HAP-1 (cell line): ENCODE measurements around the gene ST3GAL3.

Source experiments
- DNase-seq, 2 experiments: peaks; one replicate each; pipeline ENCODE4 v3.0.0-alpha.2; 2016 to 2020; ENCODE audit warnings: low spot score in 2 of 2
- H3K27me3 ChIP-seq: fragments of 250-450 bp; sonication (Bioruptor Pico); 2 replicates; pipeline ENCODE4 v1.5.1; 2020; ENCODE audit warnings: low read depth, mild to moderate bottlenecking, moderate library complexity
- H3K36me3 ChIP-seq: fragments of 250-450 bp; sonication (Bioruptor Pico); replicated peaks from 2 replicates; pipeline ENCODE4 v1.5.1; 2020; ENCODE audit warnings: mild to moderate bottlenecking
- H3K4me1 ChIP-seq: fragments of 250-450 bp; sonication (Bioruptor Pico); 2 replicates; pipeline ENCODE4 v1.5.1; 2020; ENCODE audit warnings: mild to moderate bottlenecking
- H3K4me3 ChIP-seq: fragments of 250-450 bp; sonication (Bioruptor Pico); 2 replicates; pipeline ENCODE4 v1.5.1; 2020; ENCODE audit warnings: mild to moderate bottlenecking, moderate library complexity
- H3K9me3 ChIP-seq: fragments of 250-450 bp; sonication (Bioruptor Pico); 2 replicates; pipeline ENCODE4 v1.5.1; 2020; ENCODE audit warnings: mild to moderate bottlenecking, moderate library complexity
- in situ Hi-C: fragments of 300-500 bp; cut with MboI; formaldehyde crosslinking; loops from 3 replicates; pipeline ENCODE4 v1.14.3; 2020; ENCODE audit warnings: low sequenced_read_pairs, inconsistent platforms, mixed read lengths

Gene ST3GAL3

DNA sequence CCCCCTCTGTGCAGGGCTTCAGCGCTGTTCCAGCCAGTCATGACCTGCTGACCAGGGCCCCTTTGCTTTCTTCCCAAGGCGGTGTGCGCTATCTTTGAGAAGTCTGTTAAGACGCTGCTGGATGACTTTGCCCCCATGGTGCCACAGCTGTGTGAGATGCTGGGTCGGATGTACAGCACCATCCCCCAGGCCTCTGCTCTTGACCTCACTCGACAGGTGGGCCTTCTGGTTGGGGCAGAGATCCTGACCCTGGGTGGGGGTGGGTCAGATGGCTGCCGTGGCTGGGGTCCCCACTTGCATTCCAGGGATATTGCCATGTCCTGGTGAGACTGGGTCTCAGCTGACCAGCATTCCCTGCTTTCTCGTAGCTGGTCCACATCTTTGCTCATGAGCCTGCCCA lies 253.5 kb downstream of the ST3GAL3 start:
- H3K36me3 ChIP-seq, result peaks cover 26% of the 10 kb centered on the region

GRCh38 chr1:43961692-43962091 lies 254.4 kb downstream of the ST3GAL3 start:
- in situ Hi-C loops, result no loop called here
- Histone ChIP-seq H3K4me1 (no peaks in the 10 kb centered on the region), H3K27me3 (no peaks in the 10 kb centered on the region), H3K9me3 (no peaks in the 10 kb centered on the region), H3K4me3 (no peak overlapping the region), H3K36me3 (peaks cover 26% of the 10 kb centered on the region)
- no peak for DNase-seq

More for the DNA sequence above, 253.5 kb downstream of the ST3GAL3 start:
- in situ Hi-C loops, result no loop called here
- no peak for DNase-seq
- no peaks in the 10 kb centered on the region for H3K4me1 ChIP-seq
- H3K4me3 ChIP-seq, result no peak overlapping the region
- H3K9me3 ChIP-seq, result no peaks in the 10 kb centered on the region
- H3K27me3 ChIP-seq, result no peaks in the 10 kb centered on the region

DNA sequence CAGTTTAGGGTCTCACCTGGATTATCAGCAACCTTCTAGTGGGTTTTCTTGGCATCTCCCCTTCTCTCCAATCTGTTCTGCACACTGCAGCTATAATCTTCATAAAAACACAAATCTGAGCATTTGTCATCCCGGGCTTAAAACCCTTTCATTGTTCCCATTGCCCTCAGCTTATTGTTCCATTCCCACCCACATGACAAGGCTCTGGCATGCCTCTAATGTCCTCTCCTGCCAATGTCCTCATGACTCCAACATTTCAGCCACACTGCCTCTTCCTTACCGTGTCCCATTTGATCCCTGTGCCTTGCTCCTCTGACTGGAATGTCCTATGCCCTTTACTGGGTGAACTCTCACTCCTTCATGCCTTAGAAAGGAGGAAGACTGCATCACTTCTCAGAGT lies 255.0 kb downstream of the ST3GAL3 start:
- in situ Hi-C loops, result no loop called here
- Histone ChIP-seq H3K9me3 (no peaks in the 10 kb centered on the region), H3K4me3 (no peak overlapping the region), H3K4me1 (no peaks in the 10 kb centered on the region), H3K36me3 (peaks cover 26% of the 10 kb centered on the region), H3K27me3 (no peaks in the 10 kb centered on the region)
- DNase-seq, result no peak

GRCh38 chr1:43963006-43963405 lies 255.7 kb downstream of the ST3GAL3 start:
- Histone ChIP-seq H3K27me3 (no peaks in the 10 kb centered on the region), H3K4me1 (no peaks in the 10 kb centered on the region), H3K4me3 (no peak overlapping the region), H3K9me3 (no peaks in the 10 kb centered on the region), H3K36me3 (peaks cover 20% of the 10 kb centered on the region)
- in situ Hi-C loops, result no loop called here
- DNase-seq, result no peak

DNA sequence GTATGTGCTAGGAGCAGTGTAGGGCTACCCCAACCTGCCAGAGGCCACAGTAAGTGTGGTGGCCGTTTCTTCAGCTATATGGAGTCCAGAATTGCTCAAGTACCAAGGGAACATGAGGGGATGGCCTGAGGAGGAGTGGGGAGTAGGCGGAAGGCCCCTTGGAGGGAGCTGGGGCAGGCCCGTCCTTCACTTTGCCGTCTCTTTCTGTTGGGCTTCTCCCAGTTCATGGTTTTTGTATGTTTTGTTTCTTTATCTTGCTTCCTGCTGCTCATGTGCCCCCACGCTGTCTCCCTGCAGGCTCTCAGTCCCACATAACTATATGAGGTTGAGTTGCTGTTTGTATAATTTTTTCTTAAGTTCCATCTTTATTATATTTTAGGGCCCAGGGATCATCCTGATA lies 256.6 kb downstream of the ST3GAL3 start:
- H3K4me3 ChIP-seq, result no peak overlapping the region
- no peaks in the 10 kb centered on the region for H3K9me3 ChIP-seq
- no peaks in the 10 kb centered on the region for H3K27me3 ChIP-seq
- H3K36me3 ChIP-seq, result peaks cover 11% of the 10 kb centered on the region
- H3K4me1 ChIP-seq, result no peaks in the 10 kb centered on the region
- in situ Hi-C loops, result no loop called here
- no peak for DNase-seq

DNA sequence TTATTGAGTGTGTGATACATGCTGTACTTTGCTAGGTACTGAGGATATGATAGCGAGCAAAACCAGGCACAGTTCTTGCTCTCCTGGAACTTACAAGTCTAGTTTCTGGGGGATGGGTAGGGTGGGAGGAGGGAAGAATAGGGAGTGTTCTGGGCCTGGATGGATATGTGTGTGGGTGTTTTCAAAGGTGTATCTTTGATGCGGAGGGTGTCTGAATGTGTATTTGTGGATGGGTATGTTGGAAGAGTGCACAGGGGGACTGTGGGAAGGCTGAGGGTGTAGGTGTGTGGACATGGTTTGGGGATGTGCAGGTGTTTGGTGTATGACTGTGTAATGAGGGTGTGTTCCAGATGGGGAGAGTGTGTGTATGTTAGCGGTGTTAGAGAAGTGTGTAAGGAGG lies 258.0 kb downstream of the ST3GAL3 start:
- in situ Hi-C loops, result no loop called here
- no peak overlapping the region for H3K4me3 ChIP-seq
- no peak for DNase-seq
- H3K9me3 ChIP-seq, result no peaks in the 10 kb centered on the region
- no peaks in the 10 kb centered on the region for H3K4me1 ChIP-seq
- peaks cover 10% of the 10 kb centered on the region for H3K36me3 ChIP-seq
- H3K27me3 ChIP-seq, result no peaks in the 10 kb centered on the region

DNA sequence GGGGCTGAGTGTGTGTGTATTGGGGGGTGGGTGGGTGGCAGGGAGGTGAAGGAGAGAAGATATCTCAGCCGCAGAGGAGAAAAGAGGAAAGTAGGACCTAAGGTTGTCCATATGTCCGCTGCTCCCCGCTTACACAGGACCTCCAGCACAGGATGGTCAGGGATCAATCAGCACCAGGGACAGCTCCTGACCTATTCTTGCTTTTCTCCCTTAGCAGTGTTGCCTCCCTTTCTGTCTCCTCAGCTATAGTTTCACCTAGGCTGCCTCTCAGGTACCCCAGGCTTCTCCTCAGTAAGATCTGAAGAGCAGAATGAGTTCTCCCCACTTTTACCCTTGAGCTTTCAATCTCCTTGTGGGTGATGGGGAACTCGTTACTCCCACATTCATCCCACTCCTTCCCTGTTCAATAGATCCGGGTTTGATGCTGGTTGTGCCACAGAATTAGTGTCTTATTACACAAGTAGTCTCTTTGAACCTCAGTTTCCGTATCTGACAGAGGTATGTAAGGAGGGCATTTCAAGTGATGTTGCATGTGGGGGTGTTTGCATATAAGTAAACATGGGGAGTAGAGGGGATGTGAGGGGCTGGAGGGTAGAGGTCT lies 261.1 kb downstream of the ST3GAL3 start:
- no peaks in the 10 kb centered on the region for H3K9me3 ChIP-seq
- H3K4me1 ChIP-seq, result no peaks in the 10 kb centered on the region
- H3K4me3 ChIP-seq, result no peak overlapping the region
- H3K27me3 ChIP-seq, result no peaks in the 10 kb centered on the region
- DNase-seq, result peak in 1 of 2 experiments; percentile 68
- H3K36me3 ChIP-seq, result peaks cover 22% of the 10 kb centered on the region
- in situ Hi-C loops, result no loop called here

- no peak for DNase-seq
- no peaks in the 10 kb centered on the region for H3K27me3 ChIP-seq
- H3K4me3 ChIP-seq, result peak overlapping the region; percentile 70; the same call in 1 of the 2 replicates
- in situ Hi-C loops, result no loop called here
- no peaks in the 10 kb centered on the region for H3K9me3 ChIP-seq
- H3K4me1 ChIP-seq, result no peaks in the 10 kb centered on the region
- H3K36me3 ChIP-seq, result peaks cover 22% of the 10 kb centered on the region
Measured at GRCh38 chr1:43969416-43969745, 262.0 kb downstream of the ST3GAL3 start.

- Histone ChIP-seq H3K36me3 (peaks cover 23% of the 10 kb centered on the region), H3K4me1 (no peaks in the 10 kb centered on the region), H3K9me3 (no peaks in the 10 kb centered on the region), H3K27me3 (no peaks in the 10 kb centered on the region), H3K4me3 (peak within 1 kb of the TSS; percentile 70)
- in situ Hi-C loops, result no loop called here
- DNase-seq, result peak; percentile 98 to 99
Measured at GRCh38 chr1:43969746-43970466, 262.6 kb downstream of the ST3GAL3 start, which contains the start of gene DPH2. Gene DPH2 (plus strand): TSS chr1:43970010. CDS start chr1:43970176, 166 bp downstream.

- no peaks in the 10 kb centered on the region for H3K27me3 ChIP-seq
- peak overlapping the region; percentile 70 for H3K4me3 ChIP-seq
- no peaks in the 10 kb centered on the region for H3K9me3 ChIP-seq
- in situ Hi-C loops, result no loop called here
- H3K4me1 ChIP-seq, result no peaks in the 10 kb centered on the region
- H3K36me3 ChIP-seq, result peaks cover 25% of the 10 kb centered on the region
- no peak for DNase-seq
Measured at GRCh38 chr1:43970502-43970901, 263.2 kb downstream of the ST3GAL3 start.

- in situ Hi-C loops, result no loop called here
- DNase-seq, result no peak
- peak overlapping the region; percentile 70 for H3K4me3 ChIP-seq
- no peaks in the 10 kb centered on the region for H3K9me3 ChIP-seq
- no peaks in the 10 kb centered on the region for H3K27me3 ChIP-seq
- H3K4me1 ChIP-seq, result no peaks in the 10 kb centered on the region
- H3K36me3 ChIP-seq, result peaks cover 25% of the 10 kb centered on the region
Measured at GRCh38 chr1:43970911-43971310, 263.6 kb downstream of the ST3GAL3 start.

DNA sequence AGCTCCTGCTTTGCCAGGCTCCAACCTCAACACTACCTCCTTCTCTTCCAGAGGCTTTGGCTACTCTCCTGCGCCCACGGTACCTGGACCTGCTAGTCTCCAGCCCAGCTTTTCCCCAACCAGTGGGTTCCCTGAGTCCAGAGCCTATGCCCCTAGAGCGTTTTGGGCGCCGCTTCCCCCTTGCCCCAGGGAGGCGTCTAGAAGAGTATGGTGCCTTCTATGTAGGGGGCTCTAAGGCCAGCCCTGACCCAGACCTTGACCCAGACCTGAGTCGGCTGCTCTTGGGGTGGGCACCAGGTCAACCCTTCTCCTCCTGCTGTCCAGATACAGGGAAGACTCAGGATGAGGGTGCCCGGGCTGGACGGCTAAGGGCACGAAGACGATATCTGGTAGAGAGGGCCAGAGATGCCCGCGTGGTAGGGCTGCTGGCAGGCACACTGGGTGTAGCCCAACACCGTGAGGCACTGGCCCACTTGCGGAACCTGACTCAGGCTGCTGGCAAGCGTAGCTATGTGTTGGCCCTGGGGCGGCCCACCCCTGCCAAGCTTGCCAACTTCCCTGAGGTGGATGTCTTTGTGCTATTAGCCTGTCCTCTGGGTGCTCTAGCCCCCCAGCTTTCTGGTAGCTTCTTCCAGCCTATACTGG lies 264.1 kb downstream of the ST3GAL3 start:
- Histone ChIP-seq H3K9me3 (no peaks in the 10 kb centered on the region), H3K4me3 (no peak overlapping the region), H3K4me1 (peaks cover 3% of the 10 kb centered on the region; the same call in 1 of the 2 replicates), H3K27me3 (no peaks in the 10 kb centered on the region), H3K36me3 (peaks cover 29% of the 10 kb centered on the region)
- DNase-seq, result no peak
- in situ Hi-C loops, result no loop called here

GRCh38 chr1:43973981-43974442 lies 266.7 kb downstream of the ST3GAL3 start:
- Histone ChIP-seq H3K36me3 (peaks cover 49% of the 10 kb centered on the region), H3K4me3 (peak overlapping the region; percentile 92), H3K27me3 (no peaks in the 10 kb centered on the region), H3K9me3 (no peaks in the 10 kb centered on the region), H3K4me1 (peaks cover 25% of the 10 kb centered on the region)
- DNase-seq, result no peak
- in situ Hi-C loops, result no loop called here
